PC-3 (cell line): ENCODE results near the gene LYG2. TPM values are rescaled to one million over a fixed set of nuclear protein-coding genes. Genes with fewer than 3 reads are reported as not detected.
"Not testable (repeated sequence)": the region's sequence is repeated elsewhere in the genome, so short reads cannot be mapped to it uniquely, and the experiment has no call there.

Source experiments
- ATAC-seq: fragments of 200-7000 bp; cut with Tn5 transposase; 2 replicates; pipeline ENCODE4 v1.9.1; 2020; ENCODE audit warnings: mild to moderate bottlenecking, moderate library complexity
- BruUV-seq: library from RNA; stranded (reverse); fragments of 400-500 nt; replicated peaks from 2 replicates; lab custom pipeline; 2021; lab: Mats Ljungman, UMichigan
- CTCF ChIA-PET: fragments of 300-600 bp; sonication (Branson Sonifier 250); formaldehyde crosslinking; loops from one replicate; lab custom pipeline; 2022; ENCODE audit warnings: antibody characterized with exemption; lab: Charles Lee
- POLR2A ChIA-PET: fragments of 300-600 bp; sonication (Branson Sonifier 250); formaldehyde crosslinking; loops from one replicate; lab custom pipeline; 2022; ENCODE audit warnings: antibody characterized with exemption; ENCODE audit not compliant: unreplicated experiment; lab: Charles Lee
- DNase-seq: peaks from one replicate; pipeline ENCODE4 v3.0.0-alpha.2; 2015
- H2AFZ ChIP-seq: fragments of 300-600 bp; sonication (generic); 2 replicates; pipeline ENCODE4 v1.6.0; 2016; ENCODE audit warnings: antibody characterized with exemption, low read length
- H3F3A ChIP-seq: fragments of 300-600 bp; sonication (generic); one replicate; pipeline ENCODE4 v1.6.0; 2017; ENCODE audit warnings: antibody characterized with exemption, low read length, control low read depth, mild to moderate bottlenecking; ENCODE audit not compliant: unreplicated experiment
- H3K27ac ChIP-seq: fragments of 300-600 bp; sonication (generic); 2 replicates; pipeline ENCODE4 v1.5.1; 2016; ENCODE audit warnings: mild to moderate bottlenecking, low read length
- H3K27me3 ChIP-seq: fragments of 300-600 bp; sonication (generic); 2 replicates; pipeline ENCODE4 v1.6.1; 2016; ENCODE audit warnings: low read length, mixed read lengths
- H3K36me3 ChIP-seq: fragments of 300-600 bp; sonication (generic); 2 replicates; pipeline ENCODE4 v1.6.1; 2016; ENCODE audit warnings: low read depth, mixed run types, low read length, mixed read lengths
- H3K4me1 ChIP-seq: fragments of 300-600 bp; sonication (generic); 2 replicates; pipeline ENCODE4 v1.5.1; 2016; ENCODE audit warnings: low read length; ENCODE audit not compliant: insufficient read depth
- H3K4me2 ChIP-seq: fragments of 300-600 bp; sonication (generic); 2 replicates; pipeline ENCODE4 v1.6.0; 2016; ENCODE audit warnings: low read length
- H3K4me3 ChIP-seq: fragments of 300-600 bp; sonication (generic); 2 replicates; pipeline ENCODE4 v1.5.1; 2016; ENCODE audit warnings: mild to moderate bottlenecking, low read length, mixed read lengths
- H3K79me2 ChIP-seq: fragments of 300-600 bp; sonication (generic); 2 replicates; pipeline ENCODE4 v1.6.1; 2017; ENCODE audit warnings: low read length, mixed read lengths
- H3K9ac ChIP-seq: fragments of 300-600 bp; sonication (generic); 2 replicates; pipeline ENCODE4 v1.6.0; 2016; ENCODE audit warnings: mild to moderate bottlenecking, low read length
- H3K9me2 ChIP-seq: fragments of 300-600 bp; sonication (generic); replicated peaks from 2 replicates; pipeline ENCODE4 v1.6.1; 2016; ENCODE audit warnings: mixed run types, low read length, mixed read lengths
- H3K9me3 ChIP-seq: fragments of 300-600 bp; sonication (generic); 2 replicates; pipeline ENCODE4 v1.6.1; 2016; ENCODE audit warnings: low read length, mixed read lengths
- H4K20me1 ChIP-seq: fragments of 300-600 bp; sonication (generic); 2 replicates; pipeline ENCODE4 v1.6.1; 2016; ENCODE audit warnings: low read length, mixed read lengths
- EZH2 ChIP-seq: fragments of 300-600 bp; sonication (generic); IDR thresholded peaks from one replicate; pipeline ENCODE4 v1.6.1; 2017; ENCODE audit warnings: antibody characterized with exemption, mild to moderate bottlenecking, low read length; ENCODE audit not compliant: unreplicated experiment
- EZH2phosphoT487 ChIP-seq: fragments of 300-600 bp; sonication (generic); IDR thresholded peaks from 2 replicates; pipeline ENCODE4 v1.6.1; 2018; ENCODE audit warnings: mild to moderate bottlenecking, antibody characterized with exemption, low read length, borderline replicate concordance
- intact Hi-C: fragments of 100-400 bp; cut with micrococcal nuclease; formaldehyde crosslinking; loops from 2 replicates; pipeline ENCODE4 v1.9.0; 2023
- total RNA-seq: library from RNA; depleted of rRNA; stranded (reverse); fragments of >200 nt; gene quantifications from 2 replicates; pipeline ENCODE4 v1.2.3, GENCODE V29; 2014
- TF ChIP-seq, protein P1 (sequence below): fragments of 300-600 bp; sonication (generic); conservative IDR thresholded peaks from 2 replicates; pipeline ENCODE4 v1.5.1; 2017; ENCODE audit warnings: antibody characterized with exemption, low read depth, mild to moderate bottlenecking, low read length

The LYG2 gene
- total RNA-seq, 1 experiment from 2014 or later = not detected

DNA sequence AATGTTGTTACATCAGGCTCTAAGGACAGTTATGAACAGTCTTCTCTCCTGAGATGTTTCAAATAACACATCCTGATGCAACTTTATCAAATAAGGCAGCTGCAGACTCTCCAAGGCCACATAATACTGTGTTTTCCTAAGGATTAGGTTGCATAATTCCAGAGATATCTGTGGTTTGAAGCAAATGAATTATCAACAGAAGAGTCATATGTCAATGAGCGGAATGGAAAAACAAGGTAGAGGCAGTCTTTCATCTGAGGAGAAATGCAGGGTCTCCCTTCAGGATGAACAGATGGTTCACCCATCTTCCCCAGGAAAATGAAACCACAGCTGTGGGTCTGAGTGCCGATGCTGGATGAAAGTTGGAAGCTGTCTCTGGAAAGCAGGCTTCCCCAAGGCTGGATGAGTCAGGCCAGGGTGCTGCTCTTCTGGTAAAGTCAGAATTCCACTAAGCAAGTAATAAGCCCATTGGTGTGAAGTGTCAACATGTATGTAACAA, 23.4 kb upstream of the LYG2 start:
- no TSS peak for BruUV-seq

DNA sequence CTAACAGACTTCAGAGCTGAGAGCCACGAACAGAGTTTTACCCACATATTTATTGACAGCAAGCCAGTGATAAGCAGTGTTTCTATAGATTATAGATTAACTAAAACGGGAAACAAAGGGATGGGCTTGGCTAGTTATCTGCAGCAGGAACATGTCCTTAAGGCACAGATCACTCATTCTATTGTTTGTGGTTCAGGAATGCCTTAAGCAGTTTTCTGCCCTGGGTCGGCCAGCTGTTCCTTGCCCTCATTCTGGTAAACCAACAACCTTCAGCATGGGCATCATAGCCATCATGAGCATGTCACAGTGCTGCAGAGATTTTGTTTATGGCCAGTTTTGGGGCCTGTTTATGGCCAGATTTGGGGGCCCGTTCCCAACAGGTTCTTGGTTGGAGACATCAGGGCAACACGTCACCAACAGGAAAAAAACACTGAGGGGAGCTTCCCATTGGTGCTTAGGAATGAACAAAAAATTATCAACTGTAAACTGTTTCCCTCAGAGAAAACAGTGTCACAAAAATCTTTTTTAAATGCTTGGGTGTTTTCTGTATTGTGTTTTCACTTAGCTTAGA, 22.8 kb upstream of the LYG2 start:
- intact Hi-C loops, H4K20me1 ChIP-seq, H3K27ac ChIP-seq, H3K36me3 ChIP-seq, H3K4me1 ChIP-seq, H2AFZ ChIP-seq, H3K27me3 ChIP-seq, DNase-seq, H3K9ac ChIP-seq, H3K9me3 ChIP-seq, POLR2A ChIA-PET, H3K9me2 ChIP-seq, H3K79me2 ChIP-seq, ATAC-seq, CTCF ChIA-PET, H3F3A ChIP-seq, BruUV-seq: not testable (repeated sequence)
- H3K4me2 ChIP-seq = peak overlapping the region; percentile 70
- peak overlapping the region; percentile 45; the same call in 1 of the 2 replicates for H3K4me3 ChIP-seq

More for the DNA sequence above, 23.4 kb upstream of the LYG2 start:
- Histone ChIP-seq H2AFZ (no peak overlapping the region), H3F3A (no peaks in the 10 kb centered on the region), H3K79me2 (no peaks in the 10 kb centered on the region), H3K27ac (no peak overlapping the region), H3K9me3 (no peaks in the 10 kb centered on the region), H3K4me1 (peaks cover 8% of the 10 kb centered on the region; the same call in 1 of the 2 replicates), H4K20me1 (no peaks in the 10 kb centered on the region), H3K36me3 (no peaks in the 10 kb centered on the region), H3K4me3 (peak overlapping the region; percentile 45; the same call in 1 of the 2 replicates), H3K4me2 (peak overlapping the region; percentile 70), H3K27me3 (no peaks in the 10 kb centered on the region), H3K9ac (no peak overlapping the region), H3K9me2 (no peaks in the 10 kb centered on the region)
- ChIA-PET CTCF (no interaction called here), POLR2A (no interaction called here)
- peak; percentile 67 for DNase-seq
- peak; percentile 88 for ATAC-seq
- intact Hi-C loops = no loop called here
- no peak for TF ChIP-seq EZH2
- no peak for TF ChIP-seq EZH2phosphoT487
- TF ChIP-seq, protein P1, sequence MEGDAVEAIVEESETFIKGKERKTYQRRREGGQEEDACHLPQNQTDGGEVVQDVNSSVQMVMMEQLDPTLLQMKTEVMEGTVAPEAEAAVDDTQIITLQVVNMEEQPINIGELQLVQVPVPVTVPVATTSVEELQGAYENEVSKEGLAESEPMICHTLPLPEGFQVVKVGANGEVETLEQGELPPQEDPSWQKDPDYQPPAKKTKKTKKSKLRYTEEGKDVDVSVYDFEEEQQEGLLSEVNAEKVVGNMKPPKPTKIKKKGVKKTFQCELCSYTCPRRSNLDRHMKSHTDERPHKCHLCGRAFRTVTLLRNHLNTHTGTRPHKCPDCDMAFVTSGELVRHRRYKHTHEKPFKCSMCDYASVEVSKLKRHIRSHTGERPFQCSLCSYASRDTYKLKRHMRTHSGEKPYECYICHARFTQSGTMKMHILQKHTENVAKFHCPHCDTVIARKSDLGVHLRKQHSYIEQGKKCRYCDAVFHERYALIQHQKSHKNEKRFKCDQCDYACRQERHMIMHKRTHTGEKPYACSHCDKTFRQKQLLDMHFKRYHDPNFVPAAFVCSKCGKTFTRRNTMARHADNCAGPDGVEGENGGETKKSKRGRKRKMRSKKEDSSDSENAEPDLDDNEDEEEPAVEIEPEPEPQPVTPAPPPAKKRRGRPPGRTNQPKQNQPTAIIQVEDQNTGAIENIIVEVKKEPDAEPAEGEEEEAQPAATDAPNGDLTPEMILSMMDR = no peak

DNA sequence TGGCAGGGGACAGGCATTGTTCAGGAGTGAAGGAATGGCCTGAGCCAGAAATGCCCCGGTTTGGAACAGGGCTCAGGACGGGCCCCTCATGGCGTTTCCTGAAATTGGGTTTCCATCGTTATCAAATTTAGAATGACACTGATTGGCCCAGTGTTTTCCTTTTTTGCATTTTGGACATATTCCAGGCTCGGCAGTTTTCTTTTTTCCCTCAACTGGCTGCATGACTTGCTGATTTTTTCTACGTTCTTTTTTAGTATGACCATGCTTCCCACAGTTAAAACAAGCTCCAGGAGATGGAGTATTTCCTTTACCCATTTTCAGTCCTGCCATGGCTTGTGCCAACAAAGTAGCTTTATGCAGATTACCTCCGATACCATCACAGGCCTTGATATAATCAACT, 20.4 kb upstream of the LYG2 start:
- H3K4me2 ChIP-seq = no peak overlapping the region
- 0 out of 2 replicates have a peak, but pooled peaks cover 2% of the 10 kb centered on the region for H3K9me3 ChIP-seq
- DNase-seq = no peak
- no peak overlapping the region for H3K4me3 ChIP-seq
- H3F3A ChIP-seq = no peaks in the 10 kb centered on the region
- CTCF ChIA-PET = no interaction called here
- H3K4me1 ChIP-seq = peaks cover 8% of the 10 kb centered on the region; the same call in 1 of the 2 replicates
- no peak for ATAC-seq
- no peaks in the 10 kb centered on the region for H4K20me1 ChIP-seq
- no TSS peak for BruUV-seq
- no peaks in the 10 kb centered on the region for H3K36me3 ChIP-seq
- no peak overlapping the region for H3K27ac ChIP-seq
- H3K9me2 ChIP-seq = no peaks in the 10 kb centered on the region
- POLR2A ChIA-PET = no interaction called here
- H3K9ac ChIP-seq = no peak overlapping the region
- H3K27me3 ChIP-seq = no peaks in the 10 kb centered on the region
- TF ChIP-seq EZH2phosphoT487 (no peak), EZH2 (no peak)
- TF ChIP-seq, protein P1 = no peak
- H3K79me2 ChIP-seq = no peaks in the 10 kb centered on the region
- intact Hi-C loops = no loop called here
- no peak overlapping the region for H2AFZ ChIP-seq
